ENCODE measurements around the gene RPL29.

Gene RPL29

GRCh38 chr3:51948016-51948580 is 47.6 kb downstream of the RPL29 start:
- in situ Hi-C loops (cut with MboI; ENCODE audit: low pct_unique_long_range_greater_than_20kb, low sequenced_read_pairs, unreplicated experiment): no loop called here

GRCh38 chr3:51947215-51947900 is 48.3 kb downstream of the RPL29 start:
- in situ Hi-C loops (cut with MboI; ENCODE audit: low pct_unique_long_range_greater_than_20kb, low sequenced_read_pairs, unreplicated experiment): no loop called here
- TF ChIP-seq CTCF (IDR thresholded peaks at IDR 0.05; ENCODE audit: extremely low read depth, insufficient read depth, missing control alignments): no peak
- no peak for DNase-seq (ENCODE audit: low spot score)

More at GRCh38 chr3:51948016-51948580, 47.6 kb downstream of the RPL29 start:
- no peak for DNase-seq (ENCODE audit: low spot score)
- TF ChIP-seq CTCF (IDR thresholded peaks at IDR 0.05; ENCODE audit: extremely low read depth, insufficient read depth, missing control alignments): no peak

GRCh38 chr3:51946796-51947195 is 48.9 kb downstream of the RPL29 start:
- TF ChIP-seq CTCF (IDR thresholded peaks at IDR 0.05; ENCODE audit: extremely low read depth, insufficient read depth, missing control alignments): no peak
- no peak for DNase-seq (ENCODE audit: low spot score)
- in situ Hi-C loops (cut with MboI; ENCODE audit: low pct_unique_long_range_greater_than_20kb, low sequenced_read_pairs, unreplicated experiment): no loop called here

GRCh38 chr3:51945926-51946705 is 49.6 kb downstream of the RPL29 start:
- in situ Hi-C loops (cut with MboI; ENCODE audit: low pct_unique_long_range_greater_than_20kb, low sequenced_read_pairs, unreplicated experiment): no loop called here
- no peak for DNase-seq (ENCODE audit: low spot score)
- no peak for TF ChIP-seq CTCF (IDR thresholded peaks at IDR 0.05; ENCODE audit: extremely low read depth, insufficient read depth, missing control alignments)

GRCh38 chr3:51945031-51945840 is 50.5 kb downstream of the RPL29 start:
- in situ Hi-C loops (cut with MboI; ENCODE audit: low pct_unique_long_range_greater_than_20kb, low sequenced_read_pairs, unreplicated experiment): no loop called here
- DNase-seq (ENCODE audit: low spot score): no peak
- TF ChIP-seq CTCF (IDR thresholded peaks at IDR 0.05; ENCODE audit: extremely low read depth, insufficient read depth, missing control alignments): no peak

- no peak for TF ChIP-seq CTCF (IDR thresholded peaks at IDR 0.05; ENCODE audit: extremely low read depth, insufficient read depth, missing control alignments)
- in situ Hi-C loops (cut with MboI; ENCODE audit: low pct_unique_long_range_greater_than_20kb, low sequenced_read_pairs, unreplicated experiment): no loop called here
- DNase-seq (ENCODE audit: low spot score): no peak
These were observed 51.2 kb downstream of the RPL29 start for GRCh38 chr3:51944451-51945021.

Measured in GM13977 (cell line).